Fibroblast of lung (primary cell): ENCODE measurements around the gene IKZF3. TPM values are rescaled to one million over a fixed set of nuclear protein-coding genes. Genes with fewer than 3 reads are reported as not detected.

ENCODE experiments used
- DNase-seq, 2 donors: peaks; one replicate each; pipeline versions ENCODE4 v3.0.0 to v3.0.0-alpha.2; 2010; ENCODE audit warnings: low read depth in 2 of 2
- H2AFZ ChIP-seq: 2 replicates; pipeline ENCODE4 v1.5.1; 2012; ENCODE audit warnings: low read length, control low read depth, inconsistent platforms
- H3K27ac ChIP-seq: 2 replicates; pipeline ENCODE4 v1.5.1; 2011; ENCODE audit warnings: low read length, control low read depth; ENCODE audit not compliant: insufficient read depth
- H3K27me3 ChIP-seq: 2 replicates; pipeline ENCODE4 v1.5.1; 2011; ENCODE audit warnings: mild to moderate bottlenecking, low read length; ENCODE audit not compliant: control insufficient read depth, insufficient read depth
- H3K36me3 ChIP-seq: 2 replicates; pipeline ENCODE4 v1.5.1; 2011; ENCODE audit warnings: low read length; ENCODE audit not compliant: control insufficient read depth, insufficient read depth
- H3K4me1 ChIP-seq: 2 replicates; pipeline ENCODE4 v1.5.1; 2011; ENCODE audit warnings: low read length; ENCODE audit not compliant: control insufficient read depth, insufficient read depth; ENCODE audit errors: extremely low read depth
- H3K4me2 ChIP-seq: 2 replicates; pipeline ENCODE4 v1.5.1; 2011; ENCODE audit warnings: low read length, control low read depth; ENCODE audit not compliant: insufficient read depth; ENCODE audit errors: extremely low read depth
- H3K4me3 ChIP-seq, 4 experiments: fragments of 200-600 bp in 1 of 4; sonication (generic) in 1 of 4; replicated peaks in 1 of 4; 2 replicates each; pipeline ENCODE4 v1.5.1; 2011 to 2016; ENCODE audit warnings: low read length in 4 of 4, low read depth in 3 of 4, mild to moderate bottlenecking in 3 of 4, control low read depth in 2 of 4, inconsistent platforms in 1 of 4, mixed read lengths in 1 of 4; ENCODE audit not compliant: insufficient read depth in 1 of 4; ENCODE audit errors: control extremely low read depth in 1 of 4
- H3K79me2 ChIP-seq: 2 replicates; pipeline ENCODE4 v1.5.1; 2012; ENCODE audit warnings: mild to moderate bottlenecking, low read length, inconsistent platforms; ENCODE audit not compliant: control insufficient read depth, insufficient read depth
- H3K9ac ChIP-seq: 2 replicates; pipeline ENCODE4 v1.5.1; 2011; ENCODE audit warnings: mild to moderate bottlenecking, low read length, control low read depth; ENCODE audit not compliant: insufficient read depth
- H3K9me3 ChIP-seq: 2 replicates; pipeline ENCODE4 v1.5.1; 2012; ENCODE audit warnings: low read depth, low read length; ENCODE audit not compliant: control insufficient read depth, insufficient read depth
- H4K20me1 ChIP-seq: 2 replicates; pipeline ENCODE4 v1.5.1; 2011; ENCODE audit warnings: low read length; ENCODE audit not compliant: control insufficient read depth, insufficient read depth; ENCODE audit errors: extremely low read depth
- CTCF ChIP-seq, 2 donors: IDR thresholded peaks in 1 of 2; conservative IDR thresholded peaks in 1 of 2; 1 replicate in 1 of 2; 2 replicates in 1 of 2; pipeline ENCODE4 v1.5.1; 2011 to 2012; ENCODE audit warnings: low read length in 2 of 2, control low read depth in 1 of 2, inconsistent platforms in 1 of 2, low read depth in 1 of 2, mild to moderate bottlenecking in 1 of 2
- EZH2 ChIP-seq: IDR thresholded peaks from 2 replicates; pipeline ENCODE4 v1.5.1; 2012; ENCODE audit warnings: low read length, control low read depth, mild to moderate bottlenecking; ENCODE audit errors: missing control alignments
- polyA minus RNA-seq: library from RNA; depleted of rRNA, polyadenylated mRNA; stranded (reverse); fragments of >200 nt; gene quantifications from 2 replicates; pipeline ENCODE4 v1.2.3, GENCODE V29; 2011; ENCODE audit warnings: low replicate concordance
- polyA plus RNA-seq, 2 donors: library from polyadenylated mRNA; depleted of rRNA in 1 of 2; stranded (reverse) in 1 of 2; unstranded in 1 of 2; fragments of >200 nt; gene quantifications; 2 replicates each; pipeline ENCODE4 v1.2.1, GENCODE V29; 2011 to 2012; ENCODE audit warnings: missing spikeins in 1 of 2
- total RNA-seq: library from RNA; depleted of rRNA; stranded (reverse); fragments of >200 nt; gene quantifications from 2 replicates; pipeline ENCODE4 v1.2.1, GENCODE V29; 2014

IKZF3 gene
- total RNA-seq, result not detected in 2 replicates
- polyA plus RNA-seq, result 0.03 TPM in 1 of 2 replicates, not detected in the other
- not detected in 2 replicates for polyA plus RNA-seq (2012)
- not detected in 2 replicates for polyA minus RNA-seq

- Histone ChIP-seq H3K4me3 (no peak within 1 kb of the TSS), H3K9me3 (no peaks in the 10 kb centered on the region), H3K4me2 (peak within 1 kb of the TSS; percentile 25), H3K9ac (no peak within 1 kb of the TSS), H3K4me1 (no peaks in the 10 kb centered on the region), H3K27ac (no peak within 1 kb of the TSS), H2AFZ (no peak within 1 kb of the TSS), H4K20me1 (no peaks in the 10 kb centered on the region), H3K36me3 (no peaks in the 10 kb centered on the region), H3K79me2 (no peaks in the 10 kb centered on the region), H3K27me3 (peaks cover 52% of the 10 kb centered on the region)
- TF ChIP-seq EZH2 (peak; percentile 75), CTCF (conservative IDR thresholded peaks at IDR 0.05 in 1 of 2, IDR thresholded peaks at IDR 0.05 in 1 of 2; ENCODE audit: low read depth in 1 of 2, low read length in 2 of 2) (no peak)
- peak; percentile 5 for DNase-seq
Measured at GRCh38 chr17:39863918-39864746, at the start of gene IKZF3. IKZF3 (minus strand) TSS chr17:39864312; CDS start chr17:39864126, 186 bp downstream.

GRCh38 chr17:39908789-39909352 lies 44.8 kb upstream of the IKZF3 start:
- Histone ChIP-seq H3K9me3 (no peaks in the 10 kb centered on the region), H3K27me3 (no peaks in the 10 kb centered on the region), H2AFZ (no peak overlapping the region), H3K4me3 (no peak overlapping the region), H3K36me3 (no peaks in the 10 kb centered on the region), H3K9ac (no peak overlapping the region), H3K4me2 (no peak overlapping the region), H3K4me1 (no peaks in the 10 kb centered on the region), H3K27ac (no peak overlapping the region), H4K20me1 (no peaks in the 10 kb centered on the region), H3K79me2 (no peaks in the 10 kb centered on the region)
- no peak for DNase-seq
- TF ChIP-seq CTCF (conservative IDR thresholded peaks at IDR 0.05 in 1 of 2, IDR thresholded peaks at IDR 0.05 in 1 of 2; ENCODE audit: low read depth in 1 of 2, low read length in 2 of 2) (no peak), EZH2 (no peak)

GRCh38 chr17:39904990-39905288 lies 40.8 kb upstream of the IKZF3 start:
- H3K27me3 ChIP-seq, result no peaks in the 10 kb centered on the region
- H3K9me3 ChIP-seq, result no peaks in the 10 kb centered on the region
- H3K4me2 ChIP-seq, result no peak overlapping the region
- H3K4me3 ChIP-seq, result no peak overlapping the region
- H4K20me1 ChIP-seq, result no peaks in the 10 kb centered on the region
- peaks cover 2% of the 10 kb centered on the region for H3K4me1 ChIP-seq
- no peak overlapping the region for H3K27ac ChIP-seq
- no peaks in the 10 kb centered on the region for H3K79me2 ChIP-seq
- H2AFZ ChIP-seq, result no peak overlapping the region
- no peak overlapping the region for H3K9ac ChIP-seq
- no peak for TF ChIP-seq EZH2
- no peak for TF ChIP-seq CTCF (conservative IDR thresholded peaks at IDR 0.05 in 1 of 2, IDR thresholded peaks at IDR 0.05 in 1 of 2; ENCODE audit: low read depth in 1 of 2, low read length in 2 of 2)
- DNase-seq, result no peak
- H3K36me3 ChIP-seq, result no peaks in the 10 kb centered on the region
